GM21576 (cell line): ENCODE results near the gene TTK.

ENCODE experiments used
- ATAC-seq: cut with Tn5 transposase; IDR thresholded peaks from one replicate; pipeline ENCODE4 v1.9.1; 2021; ENCODE audit warnings: mild to moderate bottlenecking, moderate library complexity; ENCODE audit not compliant: unreplicated experiment

TTK gene

GRCh38 chr6:80004173-80005072 lies at the start of gene TTK:
Gene TTK (plus strand): TSS chr6:80004649. CDS start chr6:80005844, 1,195 bp downstream.
- ATAC-seq: peak; percentile 100

- no peak for ATAC-seq
Measured at GRCh38 chr6:79954849-79955248, 49.6 kb upstream of the TTK start.

GRCh38 chr6:79964607-79965081 lies 39.8 kb upstream of the TTK start:
- ATAC-seq: no peak

GRCh38 chr6:79967178-79967577 lies 37.3 kb upstream of the TTK start:
- ATAC-seq: no peak

GRCh38 chr6:79969784-79970183 lies 34.7 kb upstream of the TTK start:
- ATAC-seq: no peak

- no peak for ATAC-seq
Measured at GRCh38 chr6:79971193-79971592, 33.3 kb upstream of the TTK start.

GRCh38 chr6:79981652-79982051 lies 22.8 kb upstream of the TTK start:
- ATAC-seq: no peak

- peak; percentile 68 for ATAC-seq
Measured at GRCh38 chr6:79984261-79984660, 20.2 kb upstream of the TTK start.

GRCh38 chr6:79985128-79985527 lies 19.3 kb upstream of the TTK start:
- peak; percentile 42 for ATAC-seq

- no peak for ATAC-seq
Measured at GRCh38 chr6:79989641-79990040, 14.8 kb upstream of the TTK start.

- ATAC-seq: no peak
Measured at GRCh38 chr6:79993012-79993910, 11.2 kb upstream of the TTK start.

- ATAC-seq: no peak
Measured at GRCh38 chr6:79993911-79994309, 10.5 kb upstream of the TTK start.

GRCh38 chr6:79997728-79998127 lies 6.7 kb upstream of the TTK start:
- ATAC-seq: no peak

GRCh38 chr6:80001337-80001736 lies 3.1 kb upstream of the TTK start:
- no peak for ATAC-seq

GRCh38 chr6:80003826-80004172 lies 650 bp upstream of the TTK start:
- ATAC-seq: peak; percentile 4

GRCh38 chr6:80005406-80005805 lies 957 bp downstream of the TTK start:
- no peak for ATAC-seq

- ATAC-seq: no peak
Measured at GRCh38 chr6:80006541-80006940, 2.1 kb downstream of the TTK start.

GRCh38 chr6:80009531-80009930 lies 5.1 kb downstream of the TTK start:
- ATAC-seq: no peak

- no peak for ATAC-seq
Measured at GRCh38 chr6:80010288-80010687, 5.8 kb downstream of the TTK start.

- ATAC-seq: no peak
Measured at GRCh38 chr6:80015839-80016435, 11.5 kb downstream of the TTK start.

GRCh38 chr6:80020381-80021120 lies 16.1 kb downstream of the TTK start:
- no peak for ATAC-seq
